Fibroblast of skin of left biceps (primary cell): ENCODE results near the gene MAST4.

ENCODE experiments used
- DNase-seq, 2 experiments: peaks; one replicate each; pipeline ENCODE4 v3.0.0-alpha.2; 2013; ENCODE audit warnings: low read depth in 2 of 2

MAST4 gene

DNA sequence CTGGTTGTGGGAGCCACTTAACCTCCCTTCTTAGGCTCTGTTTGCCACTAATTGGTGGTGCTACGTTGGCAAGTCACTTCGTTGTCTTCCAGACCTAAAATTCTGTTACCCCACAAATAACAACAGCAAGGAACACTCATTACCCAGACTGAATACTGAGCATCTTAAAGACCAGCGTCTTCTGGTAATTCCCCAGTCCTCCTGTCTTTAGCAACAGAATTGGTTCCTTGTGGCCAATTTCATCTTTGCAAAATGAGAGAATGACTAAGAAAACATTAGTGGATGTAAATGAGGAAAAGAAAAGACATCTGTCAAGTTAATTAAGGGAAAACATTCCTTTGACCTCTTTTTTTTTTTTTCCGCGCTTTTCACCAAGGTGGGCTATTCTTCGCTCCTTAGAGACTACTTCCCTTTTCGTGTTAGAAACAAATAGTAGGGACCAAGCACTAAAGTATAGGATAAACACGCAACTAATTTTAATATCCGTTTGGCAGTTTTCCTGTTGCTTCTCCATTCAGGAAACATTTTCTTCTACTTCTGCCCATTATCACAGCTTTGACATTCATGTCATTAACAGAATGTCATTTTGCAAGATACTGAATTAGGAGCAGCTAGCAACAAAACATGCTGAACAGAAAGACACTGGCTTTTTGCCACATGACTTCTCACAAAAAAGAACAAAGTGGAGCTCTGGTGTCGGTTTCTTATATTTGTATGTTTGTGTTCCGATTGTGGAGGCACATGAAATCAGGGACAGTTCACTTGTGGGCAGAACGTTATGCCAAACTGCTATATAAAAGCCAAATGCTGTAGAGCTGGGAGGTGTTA, 446.2 kb downstream of the MAST4 start:
- no peak for DNase-seq

DNA sequence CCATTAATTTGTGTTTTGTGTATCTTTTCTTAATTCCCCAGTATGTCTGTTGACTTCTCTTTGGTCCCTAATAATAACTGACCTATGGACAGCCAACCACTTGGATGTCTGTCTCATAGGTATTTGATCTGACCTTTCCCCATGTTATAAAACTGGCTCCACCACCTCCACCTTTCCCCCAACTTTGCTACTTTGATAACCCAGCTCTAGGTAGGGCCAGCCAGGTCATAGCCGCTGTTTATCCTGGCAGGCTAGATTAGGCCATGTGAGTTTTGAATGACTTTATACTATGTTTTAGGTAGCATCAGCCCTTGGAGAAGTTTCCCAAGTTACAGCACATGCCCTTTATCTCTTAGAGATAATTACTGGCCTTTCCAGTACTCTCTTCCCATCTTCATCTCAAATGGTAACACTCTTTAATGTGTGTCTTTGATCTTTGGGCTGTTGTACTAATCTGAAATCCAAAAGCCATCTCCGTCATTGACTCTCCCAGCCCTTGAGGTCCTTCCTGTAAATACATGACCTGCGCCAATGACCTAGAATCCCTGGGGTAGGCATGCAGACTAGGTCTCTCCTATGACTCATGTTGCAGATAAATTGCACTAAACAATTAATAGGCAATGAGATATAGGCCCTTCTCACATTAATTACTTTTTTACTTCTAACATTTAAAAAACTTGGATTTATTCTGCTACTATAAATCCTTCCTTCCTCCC, 447.8 kb downstream of the MAST4 start:
- no peak for DNase-seq

DNA sequence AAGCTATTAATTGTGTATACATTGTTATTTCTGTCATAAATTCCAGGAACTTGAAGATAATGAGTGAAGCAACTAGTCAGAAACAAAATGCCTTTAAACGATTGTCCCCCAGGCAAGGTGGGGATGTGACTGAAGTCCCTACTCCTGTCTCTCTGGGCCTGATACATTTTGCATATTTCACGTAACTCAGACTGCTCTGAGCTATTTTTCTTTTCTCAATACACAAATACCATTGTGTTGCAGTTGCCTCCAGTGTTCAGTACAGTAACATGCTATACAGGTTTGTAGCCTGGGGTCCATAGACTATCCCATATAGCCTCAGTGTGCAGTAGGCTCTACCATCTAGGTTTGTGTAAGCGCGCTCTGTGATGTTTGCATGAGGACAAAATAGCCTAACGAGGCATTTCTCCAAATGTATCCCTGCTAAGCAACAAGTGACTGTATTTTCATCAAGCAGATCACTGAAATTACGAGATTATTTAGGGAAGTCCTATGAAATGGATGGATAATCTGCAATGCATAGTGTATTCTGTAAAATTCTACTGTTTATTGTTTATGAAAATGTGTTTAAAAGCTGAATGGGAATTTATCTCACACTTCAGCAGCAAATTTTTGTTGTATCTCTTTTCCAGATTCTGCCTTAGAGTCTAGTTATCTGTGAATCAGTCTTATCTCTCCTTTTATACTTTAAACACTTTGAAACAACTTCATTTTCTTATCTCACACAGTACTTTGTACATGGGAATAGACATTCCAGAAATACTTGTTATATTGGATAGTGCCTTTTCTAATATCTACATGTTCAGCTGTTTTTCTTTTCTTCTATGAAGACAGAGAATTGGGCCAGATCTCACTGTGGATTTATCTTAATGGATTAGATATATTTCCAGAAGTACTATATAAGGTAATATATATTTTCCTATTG, 449.9 kb downstream of the MAST4 start:
- DNase-seq: no peak

DNA sequence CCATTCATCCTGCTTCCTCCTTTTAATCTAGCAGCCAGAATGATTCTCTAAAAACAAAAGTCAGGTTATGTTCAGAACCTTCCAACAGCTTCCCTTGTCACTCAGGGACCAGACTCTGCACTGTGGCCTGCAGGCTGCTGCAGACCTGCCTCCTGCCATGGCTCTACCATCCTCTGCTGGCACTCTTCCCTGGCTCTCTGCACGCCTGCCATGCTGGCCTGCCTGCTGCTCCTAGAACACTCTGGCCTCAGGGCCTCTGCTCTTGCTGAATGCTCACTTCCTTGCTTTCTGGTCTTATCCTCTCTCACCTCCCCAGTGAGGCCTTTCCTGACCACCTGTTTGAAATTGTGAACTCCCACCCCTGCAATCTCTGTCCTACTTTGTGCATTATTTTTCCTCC, 451.0 kb downstream of the MAST4 start:
- DNase-seq: no peak

DNA sequence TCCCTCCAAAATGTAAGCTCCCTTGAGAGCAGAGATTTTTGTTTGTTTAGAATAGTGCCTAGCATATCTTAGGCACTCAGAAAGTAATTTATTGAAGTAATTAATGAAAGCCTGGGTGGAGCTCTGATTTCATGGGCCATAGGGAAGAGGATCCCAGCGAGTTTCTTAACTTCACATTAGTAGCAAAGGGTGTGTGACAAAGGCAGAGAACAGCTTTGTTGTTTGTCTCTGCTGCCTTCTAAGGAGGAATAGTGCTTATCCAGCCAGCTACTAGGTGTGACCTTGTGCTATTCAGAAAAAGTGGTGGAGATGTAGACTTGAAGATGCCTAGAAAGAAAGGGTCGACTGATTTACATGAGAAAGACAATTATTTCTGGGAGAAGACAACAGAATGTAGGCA, 451.4 kb downstream of the MAST4 start:
- DNase-seq: no peak

DNA sequence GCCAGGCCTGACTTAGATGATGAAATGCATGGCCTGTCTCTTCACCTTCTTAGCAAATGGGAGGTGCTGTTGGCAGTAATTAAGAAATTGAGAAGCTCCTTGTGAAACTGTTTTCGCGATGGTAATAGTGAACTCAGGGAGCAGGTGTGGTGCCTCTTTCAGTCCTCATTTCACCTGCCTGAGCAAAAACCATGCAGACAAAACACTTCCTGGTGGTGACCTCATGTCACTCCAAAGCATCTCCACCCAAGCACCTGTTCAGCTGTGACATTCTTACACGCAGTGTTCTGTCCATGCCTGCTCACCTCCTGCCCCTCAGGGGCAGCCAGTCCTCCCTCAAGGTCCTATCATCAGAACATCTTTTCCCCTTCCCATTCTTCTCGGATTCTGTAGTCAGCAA, 453.9 kb downstream of the MAST4 start:
- DNase-seq: no peak

DNA sequence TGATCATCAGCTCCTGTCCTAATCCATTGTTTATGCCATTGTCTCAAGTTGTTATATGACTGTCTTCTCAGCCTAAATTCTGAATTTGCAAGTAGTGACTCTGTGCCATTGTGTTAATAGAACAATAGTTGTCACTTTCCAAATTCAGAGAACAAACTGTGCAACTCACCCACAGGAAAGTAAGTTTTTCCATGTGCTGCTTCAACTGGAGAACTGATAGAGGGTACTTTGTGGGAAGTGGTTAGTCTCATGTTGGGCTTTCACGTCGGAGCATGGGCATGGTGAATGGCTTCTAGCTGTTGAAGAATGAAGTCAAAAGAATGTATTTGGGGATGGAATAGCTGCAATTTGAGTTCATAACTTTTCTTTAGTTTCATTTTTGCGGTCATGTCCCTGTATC, 454.4 kb downstream of the MAST4 start:
- no peak for DNase-seq

DNA sequence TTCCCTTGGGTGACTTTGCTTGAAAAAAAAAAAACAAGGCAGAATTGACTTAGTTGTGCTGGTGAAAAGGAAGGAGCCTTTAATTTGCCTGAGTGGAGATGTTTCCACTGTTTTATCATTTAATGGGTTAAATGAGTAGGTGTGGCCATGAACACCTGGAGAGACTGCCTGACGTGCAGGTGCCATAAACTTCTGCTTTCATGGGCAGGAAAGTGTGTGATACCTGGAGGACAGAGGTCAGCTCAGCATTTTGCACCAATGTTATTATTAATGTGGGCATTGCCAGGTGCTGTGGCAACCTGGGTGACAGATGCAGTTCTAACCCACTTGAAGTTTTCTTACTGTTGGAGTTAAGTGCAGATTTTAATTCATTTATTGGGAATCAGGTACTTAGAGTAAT, 455.0 kb downstream of the MAST4 start:
- DNase-seq: no peak

DNA sequence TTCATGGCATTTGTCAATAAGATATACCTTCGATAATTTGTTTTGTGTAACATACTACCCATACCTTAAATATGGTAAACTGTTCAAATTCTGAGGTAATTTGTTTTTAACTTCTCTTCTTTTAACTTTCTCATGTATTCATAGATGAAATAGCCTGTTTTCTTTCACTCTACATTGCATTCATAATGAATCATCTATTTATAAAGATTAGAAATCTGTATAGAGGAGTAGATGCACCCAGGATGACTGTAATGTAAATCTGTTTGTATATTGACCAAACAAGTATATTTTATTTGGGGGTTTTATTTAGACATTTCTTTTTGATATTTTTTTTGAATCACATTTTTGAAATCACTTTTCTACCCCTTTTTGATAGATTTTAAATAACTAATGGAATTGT, 455.8 kb downstream of the MAST4 start:
- DNase-seq: no peak

DNA sequence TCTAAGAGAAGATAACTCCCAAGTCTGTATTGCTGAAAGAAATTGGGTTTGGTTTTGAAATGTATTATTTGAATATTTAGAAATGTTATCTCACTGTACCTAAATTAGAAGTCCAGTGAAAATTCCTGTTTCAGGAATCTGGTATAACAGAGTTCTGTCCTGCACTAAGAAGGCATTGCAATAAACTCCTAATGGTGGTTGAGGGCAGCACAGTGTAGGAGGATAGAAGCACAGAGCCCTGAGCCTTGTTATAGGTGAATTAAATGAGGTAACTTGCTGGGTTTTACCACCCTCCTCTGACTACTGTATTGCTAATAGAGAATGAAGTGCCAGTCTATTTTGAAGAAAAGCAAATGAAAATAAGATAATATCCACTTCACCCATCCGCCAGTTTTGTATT, 457.0 kb downstream of the MAST4 start:
- no peak for DNase-seq

DNA sequence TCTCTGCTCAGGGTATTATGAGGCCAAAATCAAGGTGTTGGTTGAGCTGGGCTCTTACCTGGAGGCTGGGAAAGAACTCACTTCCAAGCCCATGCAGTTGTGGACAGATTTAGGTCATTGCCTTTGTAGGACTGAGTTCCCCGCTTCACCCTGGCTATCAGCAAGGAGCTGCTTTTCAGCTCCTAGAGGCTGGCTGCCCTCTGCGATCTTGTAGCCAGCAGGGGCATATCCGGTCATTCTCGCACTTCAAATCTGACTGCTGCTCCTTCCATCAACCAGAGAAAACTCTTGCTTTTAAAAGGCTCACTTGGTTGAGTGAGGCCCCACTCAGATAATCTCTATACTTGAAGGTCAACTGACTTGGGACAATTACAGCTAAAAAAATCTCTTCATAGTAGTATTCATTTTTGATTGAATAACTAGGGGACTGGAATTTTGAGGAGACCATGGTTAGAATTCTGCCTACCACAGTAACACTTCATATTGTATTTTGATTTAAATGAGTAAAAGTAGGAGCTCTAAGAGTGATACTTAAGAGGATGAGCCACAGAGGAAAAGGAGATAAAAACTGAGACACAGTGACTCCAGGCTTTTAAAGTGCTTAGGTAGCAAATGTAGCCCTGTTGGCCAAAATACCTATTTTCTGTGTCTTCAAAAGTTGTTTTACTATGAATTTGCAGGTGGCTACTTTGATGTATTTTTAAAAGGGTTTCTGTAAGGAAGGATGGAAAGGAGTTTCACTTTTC, 463.0 kb downstream of the MAST4 start:
- DNase-seq: no peak

DNA sequence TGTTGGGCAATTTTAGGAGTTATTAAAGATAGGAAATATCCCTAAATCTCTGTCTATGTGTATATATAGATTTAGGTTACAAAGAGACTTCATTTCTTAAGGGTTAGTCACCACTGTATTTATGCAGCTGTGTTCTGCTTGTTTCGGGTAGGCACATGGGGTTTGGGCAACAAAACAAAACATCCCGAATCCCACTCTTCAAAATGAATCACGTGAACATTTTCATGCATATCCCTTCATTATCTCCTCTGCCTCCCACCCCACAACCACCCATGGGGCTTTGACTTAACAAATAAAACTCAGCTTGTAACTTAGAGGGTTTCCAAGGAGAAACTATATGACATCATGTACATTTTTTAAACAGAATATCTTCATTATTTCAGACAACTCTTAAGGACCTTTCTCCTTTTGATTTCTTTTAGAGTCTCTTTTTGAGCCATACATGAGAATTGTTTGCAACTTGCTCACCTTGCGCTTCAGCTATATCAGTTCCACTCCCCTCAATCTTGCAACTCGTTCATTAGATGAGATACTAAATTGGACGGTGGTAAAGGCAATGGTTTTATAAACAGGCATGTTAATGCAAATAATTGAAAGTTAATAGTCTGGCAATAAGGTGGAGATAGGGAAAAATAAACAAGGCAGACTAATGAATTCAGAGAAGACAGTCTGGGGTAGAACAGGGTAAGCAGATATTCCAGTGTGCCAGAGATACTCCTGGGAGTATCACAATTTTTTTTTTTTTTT, 463.7 kb downstream of the MAST4 start:
- peak; percentile 18 to 24 for DNase-seq

DNA sequence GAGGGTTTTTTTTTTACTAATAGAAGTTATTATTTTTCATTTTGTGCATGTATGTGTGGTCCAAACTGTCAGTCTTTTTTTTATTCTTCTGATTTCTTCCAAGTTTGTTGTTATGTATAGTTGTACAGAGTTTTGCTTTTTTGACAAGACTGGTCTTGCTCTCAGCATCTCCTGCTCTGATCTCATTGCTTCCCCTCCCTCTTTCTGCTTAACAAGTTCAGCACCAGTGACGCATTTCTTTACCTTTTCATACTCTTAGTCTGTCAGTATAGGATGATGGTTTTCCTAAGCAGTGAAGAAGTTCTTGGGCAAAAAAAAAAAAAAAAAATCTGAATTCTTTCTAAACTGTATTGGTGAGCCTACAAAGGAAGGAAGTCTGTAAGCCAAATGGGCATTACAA, 465.3 kb downstream of the MAST4 start:
- no peak for DNase-seq

DNA sequence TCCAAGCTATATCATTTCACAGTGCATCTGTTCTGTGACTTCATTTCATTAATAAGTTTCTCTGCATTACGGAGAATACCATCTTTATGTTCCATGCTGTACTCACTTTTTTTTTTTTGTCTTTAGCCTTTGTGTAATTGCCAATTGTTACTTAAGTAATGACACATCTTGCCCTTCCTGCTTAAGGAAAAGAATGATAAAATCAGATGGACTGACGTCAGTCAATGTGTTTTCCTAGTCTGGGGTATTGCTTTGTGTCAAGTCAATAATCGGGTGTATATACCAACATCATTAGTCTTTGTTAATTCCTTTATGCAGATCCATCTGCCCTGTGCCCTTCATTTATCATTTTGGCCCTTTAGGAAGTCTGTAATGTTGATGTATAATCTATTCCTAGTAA, 466.9 kb downstream of the MAST4 start:
- DNase-seq: no peak

DNA sequence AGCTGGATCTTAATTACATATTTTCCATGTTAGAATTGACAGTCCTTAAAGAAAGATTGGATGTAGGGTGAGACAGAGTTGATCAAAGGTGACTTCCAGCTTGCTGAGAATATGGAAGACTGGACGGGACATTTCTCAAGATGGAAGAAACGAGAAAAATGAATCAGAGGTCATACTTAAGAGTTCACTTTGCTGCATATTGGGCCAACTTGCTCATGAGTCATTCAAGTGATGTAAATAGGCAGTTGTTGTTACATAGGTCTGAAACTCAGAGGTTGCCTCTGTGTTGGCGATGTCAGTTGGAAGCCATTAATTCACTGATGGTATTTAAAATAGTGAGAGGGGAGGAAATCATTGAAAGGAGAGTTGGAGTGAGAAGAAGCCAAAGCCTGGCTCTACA, 467.6 kb downstream of the MAST4 start:
- DNase-seq: no peak

DNA sequence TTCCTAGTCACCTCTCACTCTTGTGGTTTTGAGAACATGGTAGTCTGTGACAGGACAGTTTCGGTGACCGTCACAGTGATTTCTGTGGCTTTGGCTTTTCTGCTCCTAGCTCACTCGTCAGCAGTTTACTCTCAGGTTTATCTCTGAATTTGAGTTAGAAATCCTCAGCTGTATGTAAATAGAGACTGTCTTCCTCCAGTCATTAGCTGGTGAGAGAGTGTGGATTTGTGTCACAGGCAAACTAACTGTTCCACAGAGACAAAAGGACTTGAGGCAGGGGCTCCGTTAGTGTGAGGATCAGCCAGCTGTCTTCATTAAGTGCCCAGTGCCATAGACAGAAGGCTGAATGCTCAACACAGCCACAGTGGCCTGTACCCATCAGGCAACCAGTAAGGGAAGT, 469.0 kb downstream of the MAST4 start:
- no peak for DNase-seq

DNA sequence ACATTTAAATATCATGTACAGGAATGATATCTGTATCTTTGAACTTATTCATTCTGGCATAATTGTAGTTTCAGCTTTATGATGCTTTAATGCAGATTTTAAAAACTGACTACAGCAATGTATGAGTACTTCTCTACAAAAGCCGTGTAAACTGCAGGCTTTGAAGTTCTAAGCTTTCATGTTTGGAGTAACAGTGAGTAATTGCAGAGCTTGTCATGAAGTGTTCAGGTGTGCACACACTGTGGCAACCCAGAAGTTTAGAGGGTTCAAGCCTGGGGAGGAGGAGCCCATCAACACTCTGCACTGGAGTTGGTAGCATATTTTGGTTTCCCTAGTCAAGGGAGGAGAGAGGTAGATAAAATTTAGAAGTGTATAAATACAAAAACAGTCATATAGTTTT, 469.5 kb downstream of the MAST4 start:
- DNase-seq: no peak

DNA sequence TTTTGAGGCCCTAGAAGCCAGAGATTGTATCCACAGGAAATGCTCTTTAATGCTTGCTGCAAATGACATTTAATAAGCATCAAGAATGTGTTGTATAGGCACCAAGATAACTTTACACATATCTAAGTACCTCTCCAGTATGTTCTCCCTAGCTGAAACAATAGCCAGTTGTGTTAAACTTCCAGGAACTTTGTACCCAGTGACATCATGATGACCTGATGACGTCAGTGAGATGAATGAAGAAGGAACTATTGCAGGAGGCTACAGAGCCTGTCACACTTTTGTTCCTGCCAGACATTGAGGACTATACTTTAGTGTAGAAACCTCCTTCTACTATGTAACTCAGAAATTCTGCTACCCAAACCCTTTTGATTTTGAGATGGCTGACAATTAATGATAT, 470.6 kb downstream of the MAST4 start:
- no peak for DNase-seq

DNA sequence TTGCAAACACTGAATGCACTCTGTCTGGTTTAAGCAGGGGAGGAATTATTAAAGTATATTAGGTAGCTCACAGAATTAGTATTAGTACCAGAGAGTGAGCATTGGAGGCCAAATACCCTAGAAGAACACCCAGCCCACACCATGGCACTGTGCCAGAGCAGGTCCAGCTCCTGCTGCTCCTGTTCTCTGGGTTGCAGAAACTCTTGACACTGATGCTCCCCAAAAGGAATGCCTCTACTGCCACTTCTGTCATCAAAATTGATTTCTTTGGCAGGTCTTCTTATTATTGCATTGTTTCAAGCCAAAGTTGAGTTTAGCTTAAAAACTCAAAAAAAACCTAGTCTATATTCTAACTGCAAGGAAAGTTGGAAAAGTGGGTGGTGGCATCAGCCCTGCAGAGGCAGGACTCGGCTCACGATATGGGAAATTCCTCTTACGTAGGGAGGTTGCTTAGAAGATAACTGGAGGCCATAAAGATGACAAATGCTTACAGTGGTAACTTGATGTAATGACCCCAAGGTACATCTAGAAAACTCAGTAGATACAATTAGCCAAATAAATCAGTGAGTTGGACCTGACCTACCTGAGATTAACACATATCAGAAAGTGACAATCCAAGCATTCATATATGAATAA, 477.0 kb downstream of the MAST4 start:
- DNase-seq: no peak

DNA sequence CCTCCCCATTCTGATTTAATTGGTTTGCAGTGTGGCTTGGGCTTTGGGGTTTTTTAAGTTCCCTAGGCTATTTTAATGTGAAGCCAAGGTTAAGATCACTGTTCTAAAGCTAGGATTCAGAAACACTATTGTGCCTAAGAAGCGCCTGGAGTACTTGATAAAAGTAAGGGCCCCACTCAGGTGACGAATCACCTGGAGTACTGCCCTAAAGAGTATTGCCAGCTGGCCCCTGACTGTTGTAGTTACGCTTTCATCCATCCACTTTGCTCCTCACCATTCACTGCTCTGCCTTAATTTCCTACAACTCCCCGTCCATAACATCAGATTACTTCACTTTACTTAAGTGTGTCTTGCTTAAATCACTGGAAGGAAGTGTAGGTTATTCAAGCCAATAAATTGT, 481.1 kb downstream of the MAST4 start:
- no peak for DNase-seq
